Stomach (tissue), 4 donors: Measurements from ENCODE around the gene PRKCQ.

Experiments used
- EP300 ChIP-seq: sonication (generic); formaldehyde crosslinking; IDR thresholded peaks from one replicate; pipeline ENCODE4 v1.6.1; 2017; ENCODE audit warnings: antibody characterized with exemption
- POLR2A ChIP-seq, 4 donors: fragments of 450-650 bp; IDR thresholded peaks; one replicate each; pipeline ENCODE4 v1.6.1; 2016; ENCODE audit warnings: antibody characterized with exemption in 4 of 4, control low read depth in 2 of 4, mild to moderate bottlenecking in 1 of 4, moderate library complexity in 1 of 4
- POLR2AphosphoS5 ChIP-seq, 3 donors: sonication (generic); formaldehyde crosslinking; IDR thresholded peaks; one replicate each; pipeline ENCODE4 v1.6.1; 2016; ENCODE audit warnings: antibody characterized with exemption in 3 of 3
- TF ChIP-seq, protein P1 (sequence below), 7 experiments: fragments of 450-650 bp in 4 of 7; fragments of 200-600 bp in 3 of 7; sonication (generic) in 3 of 7; IDR thresholded peaks; one replicate each; pipeline ENCODE4 v1.5.1; 2016 to 2019; ENCODE audit warnings: antibody characterized with exemption in 7 of 7, control low read depth in 2 of 7, mild to moderate bottlenecking in 1 of 7

DNA sequence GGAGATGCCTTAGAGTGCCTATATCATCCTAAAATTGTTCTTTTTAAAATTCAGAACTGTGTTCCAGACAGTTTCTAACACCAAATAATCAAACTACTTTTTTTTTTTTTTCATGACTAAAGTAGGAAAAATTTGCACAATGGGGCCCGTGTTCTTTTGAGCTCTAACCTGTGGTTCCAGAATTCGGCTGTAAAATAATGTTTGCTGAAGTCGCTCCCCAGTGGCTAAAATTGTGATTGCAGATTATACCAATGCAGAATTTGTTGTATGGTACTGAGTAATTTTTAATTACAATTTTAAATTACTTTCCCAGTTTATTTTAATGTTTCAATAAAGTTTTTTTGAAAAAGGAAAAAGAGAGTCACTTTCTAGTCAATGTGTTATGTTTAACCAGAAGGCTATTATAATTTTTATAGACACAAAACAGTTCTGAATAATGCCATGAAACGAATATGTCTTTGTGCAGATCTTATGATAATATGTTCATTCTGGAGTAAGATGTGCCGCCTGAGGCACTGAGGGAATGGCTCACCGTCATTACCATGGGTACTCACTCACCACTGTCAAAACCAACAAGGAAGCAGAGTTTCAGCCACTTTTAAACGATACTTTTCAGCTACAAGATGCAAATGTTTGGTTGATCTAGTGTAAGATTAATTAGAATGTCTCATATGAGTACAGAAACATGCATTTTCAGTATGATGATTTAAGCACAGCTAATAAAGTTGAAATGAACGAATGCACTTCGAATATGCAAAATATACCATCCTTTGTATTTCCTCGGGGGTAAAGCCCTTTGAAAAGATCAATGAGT, 173.6 kb downstream of the PRKCQ start:
- TF ChIP-seq, protein P1, sequence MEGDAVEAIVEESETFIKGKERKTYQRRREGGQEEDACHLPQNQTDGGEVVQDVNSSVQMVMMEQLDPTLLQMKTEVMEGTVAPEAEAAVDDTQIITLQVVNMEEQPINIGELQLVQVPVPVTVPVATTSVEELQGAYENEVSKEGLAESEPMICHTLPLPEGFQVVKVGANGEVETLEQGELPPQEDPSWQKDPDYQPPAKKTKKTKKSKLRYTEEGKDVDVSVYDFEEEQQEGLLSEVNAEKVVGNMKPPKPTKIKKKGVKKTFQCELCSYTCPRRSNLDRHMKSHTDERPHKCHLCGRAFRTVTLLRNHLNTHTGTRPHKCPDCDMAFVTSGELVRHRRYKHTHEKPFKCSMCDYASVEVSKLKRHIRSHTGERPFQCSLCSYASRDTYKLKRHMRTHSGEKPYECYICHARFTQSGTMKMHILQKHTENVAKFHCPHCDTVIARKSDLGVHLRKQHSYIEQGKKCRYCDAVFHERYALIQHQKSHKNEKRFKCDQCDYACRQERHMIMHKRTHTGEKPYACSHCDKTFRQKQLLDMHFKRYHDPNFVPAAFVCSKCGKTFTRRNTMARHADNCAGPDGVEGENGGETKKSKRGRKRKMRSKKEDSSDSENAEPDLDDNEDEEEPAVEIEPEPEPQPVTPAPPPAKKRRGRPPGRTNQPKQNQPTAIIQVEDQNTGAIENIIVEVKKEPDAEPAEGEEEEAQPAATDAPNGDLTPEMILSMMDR (IDR thresholded peaks at IDR 0.05) = peak in 3 of 7 experiments; percentile 20 to 36 (median 22)
- TF ChIP-seq EP300 (no peak), POLR2A (IDR thresholded peaks at IDR 0.05) (no peak), POLR2AphosphoS5 (IDR thresholded peaks at IDR 0.05) (no peak)
